NCI-H510A (cell line): ENCODE results near the gene LILRB2.
"Not testable (repeated sequence)": the region's sequence is repeated elsewhere in the genome, so short reads cannot be mapped to it uniquely, and the experiment has no call there.

Source experiments
- DNase-seq: peaks from one replicate; lab custom pipeline; 2025; lab: John Stamatoyannopoulos, UW

LILRB2 gene

GRCh38 chr19:54240372-54241336 lies 40.3 kb downstream of the LILRB2 start:
- not testable (repeated sequence) for DNase-seq

DNA sequence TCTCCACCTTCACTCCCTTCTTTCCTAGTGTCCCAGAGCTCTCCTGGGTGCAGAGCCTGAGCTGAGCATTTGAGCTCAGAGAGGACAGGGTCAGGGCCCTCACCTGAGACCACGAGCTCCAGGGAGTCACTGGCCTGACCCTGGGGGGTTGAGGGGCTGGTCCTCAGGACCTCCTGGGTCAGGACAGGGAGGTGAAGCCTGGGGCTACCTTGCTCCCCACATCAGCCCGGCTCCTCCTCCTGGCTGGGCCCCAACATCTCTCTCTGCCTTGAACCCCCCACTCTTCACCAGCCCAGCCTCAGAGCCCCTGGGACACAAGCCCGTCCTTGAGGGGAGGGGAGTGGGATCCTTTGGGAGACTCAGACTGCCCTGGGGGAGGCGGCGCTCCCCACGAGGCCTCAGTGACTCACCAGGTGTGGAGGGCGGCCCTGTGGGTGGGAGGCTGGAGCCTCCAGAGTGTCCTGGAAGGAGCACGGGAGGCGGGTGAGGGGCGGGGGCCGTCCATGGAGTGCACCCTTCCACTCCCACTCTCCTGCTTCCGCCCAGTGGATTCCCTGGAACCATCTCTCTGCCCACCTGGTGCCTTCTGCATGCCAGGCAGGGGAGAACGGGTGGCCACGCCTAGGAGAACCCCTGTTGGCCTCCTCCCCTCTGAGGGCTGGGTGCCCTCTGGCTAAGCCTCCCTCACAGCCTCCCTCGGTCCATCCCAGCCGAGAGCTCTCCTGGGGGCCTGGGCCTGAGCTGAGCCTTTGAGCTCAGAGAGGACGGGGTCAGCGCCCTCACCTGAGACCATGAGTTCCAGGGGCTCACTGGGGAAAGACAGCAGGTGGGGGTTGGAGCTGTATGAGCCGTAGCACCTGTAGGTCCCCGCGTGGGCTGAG lies 41.2 kb downstream of the LILRB2 start:
- DNase-seq: not testable (repeated sequence)

DNA sequence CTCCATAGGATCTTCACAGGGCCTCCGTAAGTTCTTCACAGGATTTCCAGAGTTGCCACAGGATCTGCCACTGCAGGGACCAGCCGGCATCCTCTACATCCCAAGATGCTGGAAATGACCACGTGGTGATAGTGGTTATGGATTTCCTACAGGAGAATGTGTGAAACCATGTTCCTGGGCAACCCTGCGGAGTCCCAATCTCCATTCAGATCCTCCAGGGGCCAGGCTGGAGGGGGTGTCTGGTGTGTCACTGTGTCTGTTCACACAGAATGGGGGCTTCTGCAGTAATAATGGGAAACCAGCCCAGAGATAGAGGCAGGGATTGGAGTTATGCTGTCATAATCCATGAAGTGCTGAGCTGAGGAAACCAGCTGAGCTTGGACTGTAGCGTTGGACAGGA lies 47.0 kb downstream of the LILRB2 start:
- no peak for DNase-seq

GRCh38 chr19:54231077-54231931 lies 49.6 kb downstream of the LILRB2 start:
- DNase-seq: peak; percentile 68

GRCh38 chr19:54230031-54230430 lies 50.9 kb downstream of the LILRB2 start:
- no peak for DNase-seq

DNA sequence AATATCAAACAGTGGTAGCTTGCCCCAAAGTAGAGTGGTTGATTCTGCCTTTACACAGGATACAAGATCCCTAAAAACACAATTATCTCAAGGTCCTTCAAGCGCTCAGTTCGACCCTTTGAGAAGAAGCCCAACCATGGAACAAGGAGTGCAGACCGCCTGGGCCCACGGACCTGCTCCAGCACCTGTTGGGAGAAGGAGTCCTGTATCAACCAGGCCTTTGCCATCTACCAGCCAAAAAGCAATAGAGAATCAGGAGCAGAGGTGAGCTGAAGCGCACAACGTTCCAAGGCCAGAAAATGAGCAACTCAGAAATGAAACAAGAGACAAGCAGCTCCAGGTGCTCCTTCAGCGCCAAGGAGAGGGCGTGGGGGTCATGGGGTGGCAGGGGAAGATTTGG lies 51.8 kb downstream of the LILRB2 start:
- DNase-seq: no peak

GRCh38 chr19:54224619-54225018 lies 56.3 kb downstream of the LILRB2 start:
- not testable (repeated sequence) for DNase-seq

DNA sequence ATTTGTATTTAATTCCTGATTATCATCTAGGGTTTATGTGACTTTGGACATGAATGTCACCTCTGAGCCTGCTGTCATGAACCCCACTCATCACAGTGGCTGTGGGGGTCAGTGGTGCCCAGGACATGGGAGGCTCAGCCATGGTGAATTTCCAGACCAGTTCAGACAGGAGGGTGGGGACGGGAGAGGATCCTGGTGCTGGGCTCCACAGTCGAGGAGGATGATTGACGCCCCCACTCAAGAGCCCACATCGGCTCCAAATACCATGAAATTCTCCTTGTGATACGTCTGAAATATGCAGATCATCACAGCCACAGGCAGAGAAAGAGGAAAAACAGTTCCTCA lies 57.0 kb downstream of the LILRB2 start:
- not testable (repeated sequence) for DNase-seq
